ENCODE results near the gene DOP1A. TPM values are rescaled to one million over a fixed set of nuclear protein-coding genes. Genes with fewer than 3 reads are reported as not detected.

The DOP1A gene
- total RNA-seq, 1 donor from 2014 or later: 15.0 TPM

- intact Hi-C loops (cut with micrococcal nuclease): no loop called here
Measured at GRCh38 chr6:83071023-83071422, 3.6 kb downstream of the DOP1A start.

- intact Hi-C loops (cut with micrococcal nuclease): no loop called here
Measured at GRCh38 chr6:83071707-83072106, 4.2 kb downstream of the DOP1A start.

GRCh38 chr6:83072726-83073125, 5.3 kb downstream of the DOP1A start:
- intact Hi-C loops (cut with micrococcal nuclease): no loop called here

DNA sequence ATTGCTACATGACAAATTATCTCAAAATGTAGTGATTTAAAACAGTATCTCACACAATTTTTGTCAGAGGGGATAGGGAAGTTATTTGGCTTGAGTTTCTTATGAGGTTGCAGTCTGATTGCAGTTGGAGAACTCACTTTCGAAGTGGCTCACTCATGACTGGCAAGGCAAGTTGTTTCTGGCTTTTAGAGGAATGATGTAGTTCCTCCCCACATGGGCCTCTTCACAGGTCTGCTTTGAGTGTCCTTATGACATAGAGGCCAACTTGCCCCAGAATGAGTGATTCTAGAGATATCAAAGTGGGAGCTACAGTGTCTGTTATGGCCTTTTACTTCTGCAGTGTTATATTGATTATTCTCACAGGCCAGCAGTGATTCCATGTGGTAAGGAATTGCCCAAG, 6.1 kb downstream of the DOP1A start:
- intact Hi-C loops (cut with micrococcal nuclease): no loop called here

- intact Hi-C loops (cut with micrococcal nuclease): no loop called here
Measured at GRCh38 chr6:83083476-83083875, 16.0 kb downstream of the DOP1A start.

- intact Hi-C loops (cut with micrococcal nuclease): no loop called here
Measured at GRCh38 chr6:83086751-83087150, 19.3 kb downstream of the DOP1A start.

- intact Hi-C loops (cut with micrococcal nuclease): no loop called here
Measured at GRCh38 chr6:83092756-83093399, 25.4 kb downstream of the DOP1A start.

DNA sequence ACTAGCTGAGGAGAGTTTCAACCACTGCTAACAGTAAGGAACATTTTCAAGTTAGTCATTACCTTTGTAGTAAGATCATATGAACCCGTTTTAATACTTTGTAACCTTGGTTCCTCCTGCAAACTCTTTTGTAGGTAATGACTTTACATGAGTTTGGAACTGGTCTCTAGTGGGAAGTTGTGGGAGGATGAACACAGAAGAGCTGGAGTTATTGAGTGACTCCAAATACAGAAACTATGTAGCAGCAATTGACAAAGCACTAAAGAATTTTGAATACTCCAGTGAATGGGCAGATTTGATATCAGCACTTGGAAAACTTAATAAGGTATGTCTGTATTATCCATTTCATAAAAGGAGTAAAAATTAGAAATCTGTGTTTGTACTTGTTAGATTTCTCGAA, 29.3 kb downstream of the DOP1A start:
- intact Hi-C loops (cut with micrococcal nuclease): no loop called here

- intact Hi-C loops (cut with micrococcal nuclease): no loop called here
Measured at GRCh38 chr6:83097204-83097603, 29.7 kb downstream of the DOP1A start.

DNA sequence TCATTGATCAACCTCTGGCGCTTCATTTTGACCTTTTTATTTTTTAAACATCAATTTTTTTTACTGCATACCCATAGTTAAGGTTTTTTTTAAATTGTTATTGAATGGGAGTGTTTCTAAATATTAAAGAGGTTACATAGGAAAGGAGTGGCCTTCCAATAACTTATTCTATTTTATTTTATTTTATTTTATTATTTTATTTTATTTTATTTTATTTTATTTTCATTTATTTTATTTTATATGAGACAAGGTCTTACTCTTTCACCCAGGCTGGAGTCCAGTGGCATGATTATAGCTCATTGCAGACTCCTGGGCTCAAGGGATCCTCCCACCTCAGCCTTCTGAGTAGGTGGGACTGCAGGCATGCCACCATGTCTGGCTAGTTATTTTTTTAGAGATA, 30.2 kb downstream of the DOP1A start:
- intact Hi-C loops (cut with micrococcal nuclease): no loop called here

DNA sequence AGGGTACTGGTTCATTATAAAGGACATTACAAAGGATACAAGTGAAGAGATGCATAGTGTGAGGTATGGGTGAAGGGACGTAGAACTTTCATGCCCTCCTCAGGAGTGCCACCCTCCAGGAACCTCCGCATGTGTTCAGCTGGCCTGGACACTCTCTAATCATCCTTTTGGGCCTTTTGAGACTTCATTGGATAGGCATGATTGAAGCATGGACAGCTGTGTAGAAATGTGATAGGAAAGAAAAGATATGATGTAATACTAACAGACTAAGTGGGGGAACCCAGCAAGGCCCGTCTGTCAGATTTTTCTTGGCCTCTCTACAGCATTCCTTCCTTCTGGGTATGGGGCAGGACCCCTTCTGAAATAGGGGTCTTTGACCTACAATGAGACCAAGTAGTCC, 31.1 kb downstream of the DOP1A start:
- intact Hi-C loops (cut with micrococcal nuclease): no loop called here

DNA sequence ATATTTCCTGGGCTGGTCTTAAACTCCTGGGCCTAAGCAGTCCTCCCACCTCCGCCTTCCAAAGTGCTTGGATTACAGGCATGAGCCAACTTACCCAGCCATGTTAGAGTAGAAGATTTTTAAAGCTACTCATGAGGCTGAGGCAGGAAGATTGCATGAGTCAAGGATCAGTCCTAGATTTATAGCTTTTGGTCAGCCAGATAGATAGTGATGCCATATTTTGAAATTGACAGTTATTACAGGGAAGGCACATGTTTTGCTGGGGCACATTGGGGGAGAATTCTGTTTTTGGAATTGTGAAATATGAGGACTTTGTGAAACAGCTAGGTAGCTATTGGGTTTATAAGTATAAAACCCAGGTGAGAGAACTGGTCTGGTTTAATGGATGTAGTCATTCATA, 40.9 kb downstream of the DOP1A start:
- intact Hi-C loops (cut with micrococcal nuclease): no loop called here

DNA sequence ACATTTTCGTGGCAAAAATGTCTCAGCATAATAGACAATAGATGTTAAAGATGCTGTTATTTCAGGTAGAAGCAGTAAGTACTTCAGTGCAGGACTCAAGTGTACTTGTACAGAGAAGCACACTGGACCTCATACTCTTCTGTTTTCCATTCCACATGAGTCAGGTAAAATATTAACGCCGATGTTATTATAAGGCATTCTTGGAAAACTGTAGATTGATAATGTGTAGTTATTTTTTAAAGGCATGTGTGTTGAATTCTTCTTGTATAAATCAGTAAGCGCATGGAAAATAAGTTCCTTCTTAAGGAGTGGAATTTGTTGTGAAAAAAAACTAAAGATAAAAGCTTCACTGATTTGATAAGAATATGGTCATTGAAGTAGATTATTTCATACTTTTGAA, 45.8 kb downstream of the DOP1A start:
- intact Hi-C loops (cut with micrococcal nuclease): no loop called here

DNA sequence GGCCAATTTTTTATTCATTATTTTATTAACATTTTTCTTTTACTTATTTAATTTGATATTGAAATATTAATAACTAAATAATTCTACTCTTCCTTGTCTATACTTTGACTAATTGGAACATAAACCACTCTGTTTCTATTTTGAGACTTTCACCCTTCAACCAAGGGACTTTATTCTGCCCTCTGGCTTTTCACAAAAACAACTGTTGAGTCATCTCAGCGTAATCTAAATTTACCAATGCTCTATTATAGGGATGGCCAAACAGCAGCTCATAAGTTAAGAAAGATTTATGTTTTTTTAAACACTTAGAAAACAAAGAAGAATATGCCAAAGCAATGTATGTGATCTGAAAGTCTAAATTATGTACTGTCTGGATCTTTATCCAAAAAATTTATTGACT, 46.7 kb downstream of the DOP1A start:
- intact Hi-C loops (cut with micrococcal nuclease): no loop called here

- intact Hi-C loops (cut with micrococcal nuclease): no loop called here
Measured at GRCh38 chr6:83117802-83118201, 50.3 kb downstream of the DOP1A start.

GRCh38 chr6:83119742-83120300, 52.4 kb downstream of the DOP1A start:
- intact Hi-C loops (cut with micrococcal nuclease): no loop called here

GRCh38 chr6:83124553-83124952, 57.1 kb downstream of the DOP1A start:
- intact Hi-C loops (cut with micrococcal nuclease): no loop called here

GRCh38 chr6:83125425-83125824, 58.0 kb downstream of the DOP1A start:
- intact Hi-C loops (cut with micrococcal nuclease): no loop called here

DNA sequence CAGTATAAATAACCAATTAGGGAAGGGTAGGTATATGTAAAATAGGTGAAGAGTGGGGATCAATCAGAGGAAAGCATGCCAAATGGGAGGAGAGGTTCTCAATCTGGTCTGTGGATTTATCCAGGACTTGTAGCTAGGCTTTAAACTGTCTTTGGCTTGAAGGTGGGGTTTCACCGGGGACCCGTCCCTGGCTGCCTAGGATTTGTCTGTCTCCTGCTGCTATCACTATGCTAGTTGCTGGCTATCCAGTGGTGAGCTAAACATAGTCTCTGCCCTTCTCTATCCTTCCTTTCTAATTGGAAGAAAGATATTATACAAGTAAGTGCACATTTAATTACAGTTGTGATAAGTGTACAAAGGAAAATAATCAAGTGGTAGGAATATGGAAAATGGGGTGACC, 58.8 kb downstream of the DOP1A start:
- intact Hi-C loops (cut with micrococcal nuclease): no loop called here

DNA sequence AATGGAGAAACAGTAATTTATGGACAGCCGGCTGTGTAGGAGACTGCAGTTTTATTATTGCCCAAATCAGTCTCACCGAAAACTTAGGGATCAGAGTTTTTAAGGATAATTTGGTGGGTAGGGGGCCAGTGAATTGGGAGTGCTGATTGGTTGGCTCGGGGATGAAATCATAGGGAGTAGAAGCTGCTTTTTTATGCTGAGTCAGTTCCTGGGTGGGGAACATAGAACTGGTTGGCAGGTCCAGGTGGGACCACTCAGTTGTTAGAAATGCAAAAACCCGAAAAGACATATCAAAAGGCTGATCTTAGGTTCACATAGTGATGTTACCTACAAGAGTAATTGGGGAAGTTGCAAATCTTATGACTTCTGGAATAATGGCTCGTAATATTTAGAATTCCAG, 59.3 kb downstream of the DOP1A start:
- intact Hi-C loops (cut with micrococcal nuclease): no loop called here

GRCh38 chr6:83127258-83127657, 59.8 kb downstream of the DOP1A start:
- intact Hi-C loops (cut with micrococcal nuclease): no loop called here

DNA sequence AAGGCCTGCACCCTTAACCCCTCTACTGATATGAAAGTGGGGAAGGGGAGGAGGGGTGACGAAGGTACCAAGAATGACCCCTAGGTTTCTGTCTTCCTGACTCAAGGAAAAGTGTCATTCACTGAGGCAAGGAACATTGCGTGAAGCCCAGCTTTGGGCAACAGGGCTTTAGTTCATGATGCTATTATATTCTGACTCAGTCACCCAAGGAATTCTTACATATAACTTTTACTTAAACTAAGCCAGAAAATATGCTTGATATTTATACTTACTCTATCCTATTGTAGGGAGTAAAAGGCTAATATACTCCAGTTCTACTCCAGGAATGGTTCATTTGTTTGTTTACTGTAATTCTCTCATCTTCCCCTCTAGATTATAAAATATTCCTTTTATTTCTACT, 60.5 kb downstream of the DOP1A start:
- intact Hi-C loops (cut with micrococcal nuclease): no loop called here

DNA sequence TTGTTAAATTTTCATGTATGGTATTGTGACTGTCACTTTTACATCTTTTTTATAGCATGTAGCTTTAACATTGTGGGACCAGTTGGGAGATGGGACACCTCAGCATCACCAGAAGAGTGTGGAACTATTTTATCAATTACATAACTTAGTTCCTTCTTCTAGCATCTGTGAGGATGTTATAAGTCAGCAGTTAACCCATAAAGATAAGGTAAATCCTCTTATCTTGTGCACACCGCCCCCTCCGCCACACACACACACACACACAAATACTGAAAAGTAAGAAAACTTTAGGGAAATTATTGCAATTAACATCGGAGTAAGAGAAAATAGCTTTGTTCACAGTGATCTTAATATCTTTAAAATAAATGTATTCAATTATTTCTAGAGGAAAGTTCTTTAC, 64.7 kb downstream of the DOP1A start:
- intact Hi-C loops (cut with micrococcal nuclease): no loop called here
